ENCODE results near the gene ME3.
"Not testable (repeated sequence)": the region's sequence is repeated elsewhere in the genome, so short reads cannot be mapped to it uniquely, and the experiment has no call there.

Gene ME3

GRCh38 chr11:86453290-86454030, 219.0 kb downstream of the ME3 start:
- DNase-seq = no peak

- DNase-seq = no peak
These were observed 222.3 kb downstream of the ME3 start for GRCh38 chr11:86449993-86450629.

DNA sequence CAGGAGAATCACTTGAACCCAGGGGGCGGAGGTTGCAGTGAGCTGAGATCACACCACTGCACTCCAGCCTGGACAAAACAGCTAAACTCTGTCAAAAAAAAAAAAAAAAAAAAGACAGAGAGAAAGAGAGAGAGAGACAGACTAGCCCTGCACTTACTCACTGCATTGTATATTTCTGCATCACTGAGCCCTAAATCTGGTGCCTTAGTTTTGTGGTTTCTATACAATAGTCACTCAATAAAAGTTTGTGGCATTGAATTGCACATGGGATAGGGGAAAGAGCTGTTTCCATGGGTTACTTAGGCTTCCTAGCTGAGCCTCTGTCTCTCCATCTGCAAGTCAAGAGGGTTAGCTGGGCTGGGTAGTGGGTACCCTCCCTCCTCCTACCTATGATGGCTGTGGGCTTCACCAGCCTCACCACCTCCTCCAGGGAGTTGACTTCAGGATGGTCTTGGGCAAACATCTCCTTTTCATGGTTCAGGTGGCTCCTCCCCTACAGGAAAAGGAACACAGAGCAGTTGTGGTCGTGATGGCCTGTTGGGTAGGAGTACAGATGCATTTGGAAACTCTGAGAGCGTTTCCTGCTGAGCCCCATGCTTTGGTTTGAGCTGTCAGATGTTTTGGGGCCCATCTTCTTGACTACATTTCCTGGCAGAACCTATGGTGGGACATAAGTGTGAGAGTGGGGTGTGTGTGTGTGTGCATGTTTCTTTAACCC, 224.5 kb downstream of the ME3 start:
- no peak for DNase-seq

GRCh38 chr11:86446924-86447285, 225.5 kb downstream of the ME3 start:
- no peak for DNase-seq

GRCh38 chr11:86446163-86446923, 226.1 kb downstream of the ME3 start:
- DNase-seq = no peak

DNA sequence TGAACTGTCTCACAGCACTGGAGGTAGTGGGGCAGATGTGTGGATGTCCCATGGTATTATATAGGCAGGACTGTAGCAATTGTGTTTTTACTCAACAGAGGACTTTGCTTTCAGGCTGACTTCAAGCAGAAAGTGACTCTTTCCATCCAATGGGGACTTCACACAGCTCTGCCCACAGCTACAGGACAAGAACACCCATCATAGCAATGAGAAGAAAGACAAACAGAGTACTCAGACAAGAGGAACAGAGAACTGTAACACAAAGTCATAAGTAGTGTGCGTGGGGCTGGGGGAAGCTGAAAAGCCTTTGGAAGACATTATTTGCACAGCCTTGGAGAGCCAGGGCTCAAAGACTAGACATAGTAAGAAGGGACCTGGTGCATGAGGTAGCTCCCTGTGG, 227.4 kb downstream of the ME3 start:
- DNase-seq = no peak

- no peak for DNase-seq
These were observed 229.0 kb downstream of the ME3 start for GRCh38 chr11:86443415-86443814.

- DNase-seq = no peak
These were observed 229.6 kb downstream of the ME3 start for GRCh38 chr11:86442827-86443226.

DNA sequence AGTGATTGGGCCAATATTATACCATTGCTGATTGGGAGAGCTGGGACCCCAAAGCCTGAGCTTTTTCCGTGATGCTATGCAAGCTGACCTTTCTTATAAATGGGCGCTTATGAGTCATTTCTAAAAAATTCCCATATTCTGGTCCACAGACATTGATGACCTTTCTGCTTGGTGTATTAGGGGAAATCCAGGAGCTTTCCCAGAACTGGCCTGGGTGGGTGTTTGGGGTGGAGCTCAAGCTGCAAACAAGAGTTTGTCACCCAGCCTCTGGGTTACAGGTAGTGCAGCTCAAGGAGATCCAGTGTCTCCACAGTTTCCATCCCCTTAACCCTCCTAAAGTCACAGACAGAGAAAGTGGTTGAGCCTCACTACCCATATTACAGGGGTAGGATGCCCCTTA, 230.0 kb downstream of the ME3 start:
- no peak for DNase-seq

GRCh38 chr11:86440843-86441242, 231.6 kb downstream of the ME3 start:
- no peak for DNase-seq

DNA sequence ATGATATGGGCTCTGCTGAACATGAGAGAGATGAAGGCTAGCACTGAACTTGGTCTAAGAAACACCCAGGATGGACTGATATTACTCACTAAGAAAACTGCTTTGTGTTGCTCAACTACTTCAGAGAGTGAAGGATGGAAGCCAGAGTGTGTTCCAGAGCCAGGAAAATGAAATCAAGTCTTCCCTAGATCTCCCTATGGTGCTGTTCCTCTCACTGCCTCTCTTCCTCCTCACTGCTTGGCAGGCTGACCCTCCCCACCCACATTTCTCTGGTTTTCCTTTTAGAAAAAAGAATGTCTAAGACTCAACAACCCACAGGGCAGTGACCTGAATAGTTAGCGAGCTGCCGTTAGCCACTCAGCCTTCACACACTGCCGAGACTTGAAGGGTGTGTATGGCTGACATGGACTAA, 232.1 kb downstream of the ME3 start:
- DNase-seq = no peak

GRCh38 chr11:86438685-86439084, 233.7 kb downstream of the ME3 start:
- DNase-seq = no peak

DNA sequence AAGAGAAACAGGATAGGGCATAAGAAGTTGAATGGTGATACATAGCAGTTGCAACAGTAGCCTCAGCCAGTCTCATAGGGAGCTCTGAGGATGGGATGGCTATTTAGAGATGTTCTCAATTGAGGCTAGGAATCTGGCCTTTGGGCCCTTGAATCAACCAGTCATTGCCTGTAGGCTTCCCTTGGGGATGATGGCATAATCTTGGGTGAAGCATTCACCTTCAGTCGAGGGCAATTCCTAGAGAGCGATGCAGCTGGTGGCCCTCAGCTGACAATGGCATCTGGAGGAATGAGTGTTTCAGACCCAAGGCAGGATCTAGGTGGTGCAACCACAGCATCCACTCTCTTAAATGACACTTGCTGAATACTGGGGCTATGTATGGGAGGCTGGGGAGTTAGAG, 236.7 kb downstream of the ME3 start:
- no peak for DNase-seq

DNA sequence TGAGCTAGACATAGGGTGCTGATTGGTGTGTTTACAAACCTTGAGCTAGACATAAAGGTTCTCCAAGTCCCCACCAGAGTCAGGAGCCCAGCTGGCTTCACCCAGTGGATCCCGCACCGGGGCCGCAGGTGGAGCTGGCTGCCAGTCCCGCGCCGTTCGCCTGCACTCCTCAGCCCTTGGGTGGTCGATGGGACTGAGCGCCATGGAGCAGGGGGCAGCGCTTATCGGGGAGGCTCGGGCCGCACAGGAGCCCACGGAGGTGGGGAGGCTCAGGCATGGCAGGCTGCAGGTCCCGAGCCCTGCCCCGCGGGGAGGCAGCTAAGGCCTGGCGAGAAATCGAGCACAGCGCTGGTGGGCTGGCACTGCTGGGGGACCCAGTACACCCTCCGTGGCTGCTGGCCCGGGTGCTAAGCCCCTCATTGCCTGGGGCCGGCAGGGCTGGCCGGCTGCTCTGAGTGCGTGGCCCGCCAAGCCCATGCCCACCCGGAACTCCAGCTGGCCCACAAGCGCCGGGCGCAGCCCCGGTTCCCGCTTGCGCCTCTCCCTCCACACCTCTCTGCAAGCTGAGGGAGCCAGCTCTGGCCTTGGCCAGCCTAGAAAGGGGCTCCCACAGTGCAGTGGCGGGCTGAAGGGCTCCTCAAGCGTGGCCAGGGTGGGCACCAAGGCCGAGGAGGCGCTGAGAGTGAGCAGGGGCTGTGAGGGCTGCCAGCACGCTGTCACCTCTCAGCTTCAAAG, 238.9 kb downstream of the ME3 start:
- not testable (repeated sequence) for DNase-seq

DNA sequence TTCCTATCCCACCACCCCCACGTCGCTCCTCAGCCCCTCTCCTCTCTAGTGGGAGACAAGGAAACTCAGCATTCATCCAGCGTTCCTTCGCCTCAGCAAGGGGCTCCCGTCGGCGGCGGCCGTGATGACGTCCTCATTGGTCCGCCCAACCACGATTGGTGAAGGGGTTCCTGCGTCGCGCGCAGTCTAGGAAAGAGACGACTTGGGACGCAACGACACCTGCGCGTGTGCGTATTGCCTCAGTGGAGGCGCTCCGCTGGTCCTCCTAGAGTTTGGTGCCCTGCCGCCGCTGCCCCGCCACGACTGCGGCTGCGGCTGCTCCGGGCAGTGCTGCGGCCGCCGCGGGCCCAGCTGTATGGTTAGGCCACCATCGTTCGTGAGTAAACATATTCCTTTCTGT, 241.2 kb downstream of the ME3 start:
- DNase-seq = no peak

DNA sequence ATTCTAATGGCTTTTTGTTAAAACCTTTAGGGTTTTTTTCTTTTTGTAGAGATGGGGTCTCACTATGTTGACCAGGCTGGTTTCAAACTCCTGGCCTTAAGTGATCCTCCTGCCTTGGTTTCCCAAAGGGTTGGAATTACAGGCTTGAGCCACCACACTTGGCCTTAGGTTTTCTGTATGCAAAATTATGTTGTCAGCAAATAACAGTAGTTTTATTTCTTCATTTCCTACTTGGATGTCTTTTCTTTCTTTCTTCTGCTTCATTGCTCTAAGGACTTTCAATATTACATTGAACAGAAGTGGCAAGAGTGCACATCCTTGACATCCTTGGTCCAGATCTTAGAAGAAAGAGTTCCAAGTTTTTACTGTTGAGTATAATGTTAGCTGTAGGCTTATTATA, 245.0 kb downstream of the ME3 start:
- no peak for DNase-seq

GRCh38 chr11:86423488-86423887, 248.9 kb downstream of the ME3 start:
- not testable (repeated sequence) for DNase-seq

GRCh38 chr11:86422371-86422770, 250.0 kb downstream of the ME3 start:
- DNase-seq = no peak

DNA sequence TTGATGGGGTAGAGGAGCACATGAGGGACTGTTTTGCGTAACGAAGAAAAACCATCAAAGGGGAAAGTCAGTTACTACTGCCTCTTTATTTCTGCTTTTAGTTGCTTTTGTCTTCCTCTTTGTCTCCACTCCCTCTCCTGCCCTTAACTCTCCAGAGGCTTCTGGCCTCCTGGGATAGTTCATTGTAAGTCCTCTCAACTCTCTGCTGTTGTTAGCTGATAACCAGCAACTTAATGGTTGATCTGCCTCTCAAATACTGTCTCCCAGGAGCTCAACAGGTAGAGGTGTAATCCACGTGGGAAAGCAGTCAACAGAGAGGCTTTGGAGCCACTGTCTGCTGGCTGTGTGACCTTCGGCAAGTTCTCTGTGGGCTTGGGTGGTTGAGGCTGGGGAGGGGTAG, 250.5 kb downstream of the ME3 start:
- DNase-seq = no peak

- DNase-seq = no peak
These were observed 253.5 kb downstream of the ME3 start for GRCh38 chr11:86418917-86419316.

DNA sequence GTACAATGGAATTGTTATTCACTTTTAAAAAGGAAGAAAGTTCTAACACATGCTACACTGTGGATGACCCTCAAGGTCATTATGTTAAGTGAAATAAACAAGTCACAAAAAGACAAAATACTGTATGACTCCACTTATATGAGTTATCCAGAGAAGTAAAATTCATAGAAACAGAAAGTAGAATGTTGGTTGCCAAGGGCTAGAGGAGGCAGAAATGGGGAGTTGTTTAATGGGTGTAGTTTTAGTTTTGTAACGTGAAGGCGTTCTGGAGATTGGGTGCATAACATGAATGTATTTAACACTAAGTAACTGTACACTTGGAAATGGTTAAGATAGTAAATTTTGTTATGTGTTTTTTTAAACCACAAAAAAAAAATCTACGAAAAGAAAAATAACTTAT, 253.9 kb downstream of the ME3 start:
- no peak for DNase-seq

GRCh38 chr11:86418106-86418505, 254.3 kb downstream of the ME3 start:
- DNase-seq = no peak

DNA sequence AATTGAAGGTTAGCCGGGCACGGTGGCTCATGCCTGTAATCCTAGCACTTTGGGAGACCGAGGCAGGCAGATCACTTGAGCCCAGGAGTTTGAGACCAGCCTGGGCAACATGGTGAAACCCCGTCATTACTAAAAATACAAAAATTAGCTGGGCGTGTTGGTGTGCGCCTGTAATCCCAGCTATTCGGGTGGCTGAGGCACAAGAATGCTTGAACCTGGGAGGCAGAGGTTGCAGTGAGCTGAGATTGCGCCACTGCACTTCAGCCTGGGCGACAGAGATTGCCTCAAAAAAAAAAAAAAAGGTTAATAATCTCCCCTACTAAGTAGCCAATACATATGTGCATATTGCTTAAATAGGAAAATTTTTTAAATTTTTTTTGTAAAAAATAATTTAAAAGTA, 255.5 kb downstream of the ME3 start:
- DNase-seq = not testable (repeated sequence)

Data from activated gamma-delta T cell treated with Interleukin-2 at 50 U/mL for 16 hours (primary cell).